Stimulated activated naive CD8-positive, alpha-beta T cell treated with anti-CD3 and anti-CD28 coated beads, Interleukin-15, amount 100 ng/mL, for 72 hours (primary cell): ENCODE data around the gene NFKB1.
"Not testable (repeated sequence)": the region's sequence is repeated elsewhere in the genome, so short reads cannot be mapped to it uniquely, and the experiment has no call there.

Experiments
- ATAC-seq: fragments of 150-1000 bp; cut with Tn5 transposase; 2 replicates; pipeline ENCODE4 v1.10.0; 2021; ENCODE audit warnings: mild to moderate bottlenecking, moderate library complexity
- DNase-seq, 2 donors: peaks; one replicate each; pipeline ENCODE4 v3.0.0; 2021 to 2022
- H3K27ac Mint-ChIP-seq, 2 donors: one replicate each; pipeline ENCODE4 v1.8.0; 2022; ENCODE audit warnings: mild to moderate bottlenecking in 2 of 2, mixed read lengths in 2 of 2, moderate library complexity in 2 of 2
- H3K27me3 Mint-ChIP-seq: one replicate; pipeline ENCODE4 v1.8.0; 2022; ENCODE audit warnings: mixed read lengths
- H3K4me1 Mint-ChIP-seq: one replicate; pipeline ENCODE4 v1.8.0; 2022; ENCODE audit warnings: mild to moderate bottlenecking, mixed read lengths
- H3K4me3 Mint-ChIP-seq, 2 donors: one replicate each; pipeline ENCODE4 v1.8.0; 2022; ENCODE audit warnings: mild to moderate bottlenecking in 2 of 2, mixed read lengths in 2 of 2, moderate library complexity in 1 of 2
- H3K9me3 Mint-ChIP-seq, 2 donors: one replicate each; pipeline ENCODE4 v1.8.0; 2022; ENCODE audit warnings: mixed read lengths in 2 of 2

Gene NFKB1

GRCh38 chr4:102500696-102501446, at the start of gene NFKB1:
NFKB1 (plus strand) TSS chr4:102501359; CDS start chr4:102525519, 24,160 bp downstream.
- ATAC-seq: peak; percentile 78
- H3K4me3 Mint-ChIP-seq: peak within 1 kb of the TSS; percentile 90 to 95
- H3K27ac Mint-ChIP-seq: peak within 1 kb of the TSS; percentile 97 to 98
- peaks cover 16% of the 10 kb centered on the region for H3K4me1 Mint-ChIP-seq
- no peaks in the 10 kb centered on the region for H3K27me3 Mint-ChIP-seq
- peaks cover 5 to 12% of the 10 kb centered on the region in 2 donors for H3K9me3 Mint-ChIP-seq
- peak; percentile 69 to 85 for DNase-seq

GRCh38 chr4:102452854-102453253, 48.3 kb upstream of the NFKB1 start:
- H3K4me1 Mint-ChIP-seq: peaks cover 12% of the 10 kb centered on the region
- H3K9me3 Mint-ChIP-seq: no peaks in the 10 kb centered on the region
- no peak for DNase-seq
- H3K27me3 Mint-ChIP-seq: no peaks in the 10 kb centered on the region
- H3K27ac Mint-ChIP-seq: no peak overlapping the region
- ATAC-seq: no peak
- no peak overlapping the region for H3K4me3 Mint-ChIP-seq

DNA sequence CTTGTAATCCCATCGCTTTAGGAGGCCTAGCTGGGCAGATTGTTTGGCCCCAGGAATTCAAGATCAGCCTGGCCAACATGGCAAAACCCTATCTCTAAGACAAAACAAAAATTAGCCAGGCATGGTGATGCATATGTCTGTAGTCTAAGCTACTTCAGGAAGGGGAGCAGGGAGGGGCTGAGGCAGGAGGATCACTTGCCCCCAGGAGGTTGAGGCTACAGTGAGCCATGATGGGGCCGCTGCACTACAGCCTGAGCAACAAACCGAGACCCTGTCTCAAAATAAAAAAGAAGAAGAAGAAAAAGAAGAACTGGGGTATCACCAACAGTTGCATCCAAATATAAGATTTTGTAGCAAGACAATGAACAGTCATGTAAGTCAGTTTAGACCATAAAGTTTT, 47.3 kb upstream of the NFKB1 start:
- no peak overlapping the region for H3K27ac Mint-ChIP-seq
- no peak overlapping the region for H3K4me3 Mint-ChIP-seq
- ATAC-seq: no peak
- DNase-seq: no peak
- H3K9me3 Mint-ChIP-seq: peaks cover 0 to 6% of the 10 kb centered on the region in 2 donors
- peaks cover 10% of the 10 kb centered on the region for H3K4me1 Mint-ChIP-seq
- no peaks in the 10 kb centered on the region for H3K27me3 Mint-ChIP-seq

- Mint-ChIP-seq H3K4me1 (peaks cover 10% of the 10 kb centered on the region), H3K27me3 (no peaks in the 10 kb centered on the region), H3K4me3 (no peak overlapping the region), H3K9me3 (peaks cover 0 to 8% of the 10 kb centered on the region in 2 donors), H3K27ac (no peak overlapping the region)
- DNase-seq: no peak
- ATAC-seq: no peak
Observed at GRCh38 chr4:102454268-102454667, 46.9 kb upstream of the NFKB1 start.

- Mint-ChIP-seq H3K9me3 (peaks cover 6 to 16% of the 10 kb centered on the region in 2 donors), H3K27ac (no peak overlapping the region), H3K27me3 (no peaks in the 10 kb centered on the region), H3K4me1 (peaks cover 3% of the 10 kb centered on the region), H3K4me3 (no peak overlapping the region)
- DNase-seq (no peak), ATAC-seq (no peak)
Observed at GRCh38 chr4:102454981-102455685, 46.0 kb upstream of the NFKB1 start.

- ATAC-seq: no peak
Observed at GRCh38 chr4:102455750-102456149, 45.4 kb upstream of the NFKB1 start.

DNA sequence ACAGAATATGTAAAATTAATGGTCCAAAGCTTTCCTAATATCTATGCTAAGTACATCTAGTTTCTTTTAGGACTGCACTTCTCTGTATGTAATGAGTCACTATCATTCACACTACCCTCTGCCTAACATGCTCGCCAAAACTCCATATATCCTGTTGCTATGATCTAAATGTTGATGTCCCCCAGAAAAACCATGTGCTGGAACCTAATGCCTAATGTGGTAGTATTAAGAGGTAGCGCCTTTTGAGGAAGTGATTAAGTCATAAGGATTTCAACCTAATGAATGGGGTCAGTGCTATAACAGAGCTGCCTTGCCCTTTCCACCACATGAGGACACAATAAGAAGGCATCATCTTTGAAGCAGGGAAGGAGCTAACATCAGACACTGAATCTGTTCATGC, 34.9 kb upstream of the NFKB1 start:
- H3K27ac Mint-ChIP-seq: no peak overlapping the region
- H3K4me3 Mint-ChIP-seq: no peak overlapping the region
- H3K27me3 Mint-ChIP-seq: no peaks in the 10 kb centered on the region
- no peak for DNase-seq
- H3K9me3 Mint-ChIP-seq: peaks cover 12 to 14% of the 10 kb centered on the region in 2 donors
- peaks cover 35% of the 10 kb centered on the region for H3K4me1 Mint-ChIP-seq
- ATAC-seq: no peak

More at GRCh38 chr4:102455750-102456149, 45.4 kb upstream of the NFKB1 start:
- Mint-ChIP-seq H3K4me3 (no peak overlapping the region), H3K27ac (no peak overlapping the region), H3K9me3 (peaks cover 7 to 22% of the 10 kb centered on the region in 2 donors), H3K4me1 (no peaks in the 10 kb centered on the region), H3K27me3 (no peaks in the 10 kb centered on the region)
- no peak for DNase-seq

- H3K9me3 Mint-ChIP-seq: peaks cover 0 to 3% of the 10 kb centered on the region in 2 donors
- H3K27me3 Mint-ChIP-seq: no peaks in the 10 kb centered on the region
- H3K4me3 Mint-ChIP-seq: no peak overlapping the region
- DNase-seq (no peak), ATAC-seq (no peak)
- no peak overlapping the region for H3K27ac Mint-ChIP-seq
- H3K4me1 Mint-ChIP-seq: peaks cover 30% of the 10 kb centered on the region
Observed at GRCh38 chr4:102469806-102470205, 31.4 kb upstream of the NFKB1 start.

- Mint-ChIP-seq H3K9me3 (peaks cover 16 to 24% of the 10 kb centered on the region in 2 donors), H3K27me3 (no peaks in the 10 kb centered on the region), H3K4me1 (peaks cover 21% of the 10 kb centered on the region), H3K27ac (no peak overlapping the region), H3K4me3 (no peak overlapping the region)
- DNase-seq (no peak), ATAC-seq (no peak)
Observed at GRCh38 chr4:102472441-102473013, 28.6 kb upstream of the NFKB1 start.

DNA sequence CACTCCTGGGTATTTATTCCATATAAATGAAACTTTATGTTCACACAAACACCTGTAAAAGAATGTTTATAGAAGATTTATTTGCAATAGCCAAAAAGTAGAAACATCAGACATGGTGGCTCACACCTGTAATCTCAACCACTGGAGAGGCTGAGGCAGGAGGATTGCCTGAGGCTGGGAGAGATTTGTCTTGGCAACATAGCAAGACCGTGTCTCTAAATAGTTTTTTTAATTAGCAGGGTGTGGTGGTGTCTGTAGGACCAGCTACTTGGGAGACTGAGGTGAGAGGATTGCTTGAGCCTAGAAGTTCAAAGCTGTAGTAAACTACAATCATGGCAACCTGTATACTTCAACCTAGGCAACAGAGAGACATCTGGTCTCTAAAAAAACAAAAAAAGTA, 27.7 kb upstream of the NFKB1 start:
- Mint-ChIP-seq H3K27me3 (no peaks in the 10 kb centered on the region), H3K9me3 (peaks cover 19 to 26% of the 10 kb centered on the region in 2 donors), H3K27ac (no peak overlapping the region), H3K4me1 (peaks cover 17% of the 10 kb centered on the region), H3K4me3 (no peak overlapping the region)
- DNase-seq (no peak), ATAC-seq (no peak)

DNA sequence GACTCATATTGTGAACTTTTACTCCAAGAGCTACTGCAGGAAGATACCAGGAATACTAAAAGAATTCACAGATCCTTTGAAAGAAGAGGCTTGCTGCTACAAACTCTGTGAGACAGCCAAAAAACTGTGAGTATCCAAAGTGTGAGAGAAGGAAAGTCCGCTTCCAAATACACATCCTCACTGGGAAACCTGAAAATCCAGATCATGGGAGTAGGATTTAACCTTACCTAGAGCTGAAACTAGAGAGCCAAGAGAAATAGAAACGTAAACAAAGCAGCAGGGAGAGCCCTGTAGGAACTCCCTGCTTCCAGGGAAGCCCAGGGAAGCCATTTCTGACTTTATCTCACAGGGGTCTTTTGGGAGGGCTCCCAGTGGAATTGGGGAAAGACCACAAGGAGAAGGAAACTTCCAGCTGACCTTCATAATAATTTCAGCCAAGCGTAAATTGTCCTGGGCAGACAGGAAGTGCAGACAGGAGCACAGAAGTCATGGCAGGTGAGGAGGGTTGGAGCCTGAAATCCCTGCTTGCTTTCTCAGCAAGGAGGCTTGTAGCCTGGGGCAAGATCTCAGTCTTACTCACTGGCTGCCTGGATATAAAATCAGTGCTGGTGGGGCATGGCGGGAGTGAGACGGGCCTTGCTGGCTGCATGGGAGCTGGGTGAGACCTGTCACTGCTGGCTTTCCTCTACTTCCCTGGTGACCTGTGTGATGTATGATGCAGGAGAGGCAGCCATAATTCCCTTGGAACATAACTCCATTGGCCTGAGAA, 26.2 kb upstream of the NFKB1 start:
- Mint-ChIP-seq H3K9me3 (peaks cover 31 to 37% of the 10 kb centered on the region in 2 donors), H3K4me1 (peaks cover 6% of the 10 kb centered on the region), H3K4me3 (no peak overlapping the region), H3K27me3 (no peaks in the 10 kb centered on the region), H3K27ac (no peak overlapping the region)
- ATAC-seq (no peak), DNase-seq (no peak)

DNA sequence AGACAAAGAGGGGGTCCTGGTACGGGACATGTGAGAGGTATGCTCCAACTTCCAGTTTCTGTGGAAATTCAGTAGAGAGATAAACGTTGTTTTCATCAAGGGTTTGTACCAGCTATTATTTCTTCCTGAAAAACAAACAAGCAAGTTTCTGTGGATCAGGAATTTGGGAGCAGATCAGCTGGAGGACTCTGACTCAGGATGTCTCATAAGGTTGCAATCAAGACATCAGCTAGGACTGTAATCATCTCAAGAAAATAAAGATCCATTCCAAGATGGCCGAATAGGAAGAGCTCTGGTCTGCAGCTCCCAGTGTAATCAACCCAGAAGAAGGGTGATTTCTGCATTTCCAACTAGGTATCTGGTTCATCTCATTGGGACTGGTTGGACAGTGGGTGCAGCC, 23.5 kb upstream of the NFKB1 start:
- H3K27ac Mint-ChIP-seq: no peak overlapping the region
- DNase-seq: no peak
- H3K27me3 Mint-ChIP-seq: no peaks in the 10 kb centered on the region
- no peak overlapping the region for H3K4me3 Mint-ChIP-seq
- H3K4me1 Mint-ChIP-seq: no peaks in the 10 kb centered on the region
- peaks cover 34 to 47% of the 10 kb centered on the region in 2 donors for H3K9me3 Mint-ChIP-seq
- ATAC-seq: no peak

DNA sequence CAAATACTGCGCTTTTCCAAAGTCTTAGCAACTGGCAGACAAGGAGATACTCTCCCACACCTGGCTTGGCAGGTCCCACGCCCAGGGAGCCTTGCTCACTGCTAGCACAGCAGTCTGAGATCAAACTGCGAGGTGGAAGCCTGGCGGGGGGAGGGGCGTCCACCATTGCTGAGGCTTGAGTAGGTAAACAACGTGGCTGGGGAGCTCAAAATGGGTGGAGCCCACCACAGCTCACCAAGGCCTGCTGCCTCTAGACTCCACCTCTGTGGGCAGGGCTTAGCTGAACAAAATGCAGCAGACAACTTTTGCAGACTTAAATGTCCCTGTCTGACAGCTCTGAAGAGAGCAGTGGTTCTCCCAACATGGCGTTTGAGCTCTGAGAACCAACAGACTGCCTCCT, 23.0 kb upstream of the NFKB1 start:
- Mint-ChIP-seq H3K4me1 (no peaks in the 10 kb centered on the region), H3K27me3 (no peaks in the 10 kb centered on the region), H3K27ac (no peak overlapping the region), H3K4me3 (no peak overlapping the region), H3K9me3 (peaks cover 34 to 47% of the 10 kb centered on the region in 2 donors)
- ATAC-seq: no peak
- no peak for DNase-seq

DNA sequence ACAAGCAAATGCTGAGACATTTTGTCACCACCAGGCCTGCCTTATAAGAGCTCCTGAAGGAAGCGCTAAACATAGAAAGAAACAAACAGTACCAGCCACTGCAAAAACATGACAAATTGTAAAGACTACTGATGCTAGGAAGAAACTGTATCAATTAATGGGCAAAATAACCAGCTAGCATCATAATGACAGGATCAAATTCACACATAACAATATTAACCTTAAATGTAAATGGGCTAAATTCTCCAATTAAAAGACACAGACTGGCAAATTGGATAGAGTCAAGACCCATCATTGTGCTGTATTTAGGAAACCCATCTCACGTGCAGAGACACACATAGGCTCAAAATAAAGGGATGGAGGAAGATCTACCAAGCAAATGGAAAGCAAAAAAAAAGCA, 21.3 kb upstream of the NFKB1 start:
- ATAC-seq, H3K4me1 Mint-ChIP-seq, H3K27me3 Mint-ChIP-seq, H3K4me3 Mint-ChIP-seq, DNase-seq, H3K27ac Mint-ChIP-seq: not testable (repeated sequence)
- H3K9me3 Mint-ChIP-seq: peaks cover 34 to 44% of the 10 kb centered on the region in 2 donors

- H3K4me1 Mint-ChIP-seq: peaks cover 19% of the 10 kb centered on the region
- peaks cover 36% of the 10 kb centered on the region in 2 donors for H3K9me3 Mint-ChIP-seq
- ATAC-seq (no peak), DNase-seq (no peak)
- no peaks in the 10 kb centered on the region for H3K27me3 Mint-ChIP-seq
- H3K4me3 Mint-ChIP-seq: no peak overlapping the region
- no peak overlapping the region for H3K27ac Mint-ChIP-seq
Observed at GRCh38 chr4:102483120-102483519, 18.0 kb upstream of the NFKB1 start.
